ENCODE data around the gene RGR. TPM values are rescaled to one million over a fixed set of nuclear protein-coding genes. Genes with fewer than 3 reads are reported as not detected.

Gene RGR
- total RNA-seq, 1 experiment from 2014 or later, result not detected

DNA sequence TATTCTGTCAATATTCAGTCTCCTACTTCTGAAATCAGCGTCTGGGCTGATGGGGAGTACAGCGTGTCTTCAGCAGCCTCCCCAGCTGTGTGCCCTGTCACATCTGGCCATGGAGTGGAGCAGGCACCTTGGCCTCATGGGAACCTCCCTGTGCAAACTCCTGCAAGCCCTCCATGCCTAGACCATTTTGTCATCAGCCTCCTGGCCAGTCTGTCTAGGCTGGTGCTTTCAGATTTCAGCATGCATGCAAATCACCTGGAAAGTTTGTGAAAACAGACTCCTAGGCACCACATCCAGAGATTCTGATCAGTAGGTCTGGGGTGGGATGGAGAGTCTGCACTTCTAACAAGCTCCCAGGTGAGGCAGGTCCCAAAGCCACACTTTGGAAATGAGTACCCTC is 57.4 kb downstream of the RGR start:
- Histone ChIP-seq H3K79me2 (ENCODE audit: insufficient read depth, low read length) (no peaks in the 10 kb centered on the region), H3K4me2 (ENCODE audit: low read length) (no peak overlapping the region), H3K27ac (ENCODE audit: low read depth, low read length) (no peak overlapping the region), H3K9me3 (ENCODE audit: control insufficient read depth in 1 of 2, insufficient read depth in 1 of 2, low read depth in 1 of 2, low read length in 2 of 2) (no peaks in the 10 kb centered on the region), H2AFZ (ENCODE audit: low read depth, low read length, poor library complexity, severe bottlenecking) (peak overlapping the region; percentile 54), H3K4me3 (replicated peaks in 1 of 2; ENCODE audit: low read depth in 1 of 2, low read length in 2 of 2) (no peak overlapping the region), H3K27me3 (ENCODE audit: insufficient read depth, low read length) (peaks cover 15% of the 10 kb centered on the region), H3K9me2 (ENCODE audit: insufficient read depth) (no peaks in the 10 kb centered on the region), H3K36me3 (ENCODE audit: control insufficient read depth in 1 of 2, insufficient read depth in 2 of 2, low read length in 2 of 2) (no peaks in the 10 kb centered on the region), H4K20me1 (ENCODE audit: insufficient read depth) (no peaks in the 10 kb centered on the region), H3K9ac (ENCODE audit: low read length) (no peak overlapping the region), H3K4me1 (ENCODE audit: control insufficient read depth in 1 of 2, insufficient read depth in 2 of 2, low read length in 2 of 2) (no peaks in the 10 kb centered on the region)
- POLR2A ChIA-PET, result no interaction called here
- BruUV-seq (replicated peaks), result no TSS peak
- CTCF ChIA-PET, result no interaction called here
- DNase-seq (ENCODE audit: low read depth, low spot score), result no peak
- RAD21 ChIA-PET (ENCODE audit: low non-redundant PET in 1 of 2, low total read pairs in 2 of 2, uncharacterized antibody in 2 of 2, unreplicated experiment in 2 of 2), result no interaction called here
- TF ChIP-seq JUND (IDR thresholded peaks at IDR 0.05) (no peak), EZH2phosphoT487 (IDR thresholded peaks at IDR 0.05; ENCODE audit: borderline replicate concordance) (no peak), CTCF (IDR thresholded peaks at IDR 0.05 in 2 of 3, conservative IDR thresholded peaks at IDR 0.05 in 1 of 3; ENCODE audit: borderline replicate concordance in 1 of 3, insufficient read depth in 1 of 3, low read depth in 2 of 3, low read length in 2 of 3) (no peak), TCF7L2 (IDR thresholded peaks at IDR 0.05; ENCODE audit: borderline replicate concordance, extremely low read depth, insufficient read depth, insufficient read length) (no peak), CEBPB (IDR thresholded peaks at IDR 0.05; ENCODE audit: low read depth) (no peak), YY1 (IDR thresholded peaks at IDR 0.05; ENCODE audit: extremely low read depth, insufficient replicate concordance, low read depth, low read length) (no peak), ZFX (IDR thresholded peaks at IDR 0.05) (no peak), POLR2AphosphoS5 (IDR thresholded peaks at IDR 0.05; ENCODE audit: low read depth, low read length) (no peak), FOSL1 (IDR thresholded peaks at IDR 0.05; ENCODE audit: low read depth) (no peak), MAX (IDR thresholded peaks at IDR 0.05) (no peak), ZNF274 (IDR thresholded peaks at IDR 0.05; ENCODE audit: low read depth, low read length) (no peak), CBX3 (IDR thresholded peaks at IDR 0.05; ENCODE audit: low read depth) (no peak), EZH2 (IDR thresholded peaks at IDR 0.05) (no peak), REST (IDR thresholded peaks at IDR 0.05; ENCODE audit: low read depth) (no peak), EGR1 (IDR thresholded peaks at IDR 0.05; ENCODE audit: low read depth) (no peak), ZBTB33 (IDR thresholded peaks at IDR 0.05; ENCODE audit: extremely low read depth, insufficient replicate concordance, low read length) (no peak), POLR2A (IDR thresholded peaks at IDR 0.05; ENCODE audit: borderline replicate concordance, extremely low read depth, insufficient read depth, insufficient read length) (no peak)
- TF ChIP-seq, protein P1, sequence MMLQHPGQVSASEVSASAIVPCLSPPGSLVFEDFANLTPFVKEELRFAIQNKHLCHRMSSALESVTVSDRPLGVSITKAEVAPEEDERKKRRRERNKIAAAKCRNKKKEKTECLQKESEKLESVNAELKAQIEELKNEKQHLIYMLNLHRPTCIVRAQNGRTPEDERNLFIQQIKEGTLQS (IDR thresholded peaks at IDR 0.05), result no peak
- intact Hi-C loops (cut with micrococcal nuclease), result no loop called here
- ATAC-seq, result no peak

Measured in HCT116 (cell line).